GM12865 (cell line): Measurements from ENCODE around the gene FUBP1.
"Not testable (repeated sequence)": the region's sequence is repeated elsewhere in the genome, so short reads cannot be mapped to it uniquely, and the experiment has no call there.

ENCODE experiments used
- DNase-seq: peaks from one replicate; pipeline ENCODE4 v3.0.0; 2010; ENCODE audit warnings: low read depth
- H3K4me3 ChIP-seq: 2 replicates; pipeline ENCODE4 v1.5.1; 2011; ENCODE audit warnings: mild to moderate bottlenecking, low read depth, low read length, control low read depth
- CTCF ChIP-seq: IDR thresholded peaks from 2 replicates; pipeline ENCODE4 v1.5.1; 2011; ENCODE audit warnings: low read length, control low read depth, low read depth, inconsistent platforms; ENCODE audit not compliant: insufficient read depth; ENCODE audit errors: missing control alignments

The FUBP1 gene

GRCh38 chr1:77929806-77930205 is 49.1 kb downstream of the FUBP1 start:
- no peak for DNase-seq
- no peak overlapping the region for H3K4me3 ChIP-seq
- TF ChIP-seq CTCF, result no peak

- H3K4me3 ChIP-seq, result peak overlapping the region; percentile 58
- TF ChIP-seq CTCF, result no peak
- peak; percentile 38 for DNase-seq
These were observed 51.5 kb downstream of the FUBP1 start for GRCh38 chr1:77927414-77927813.

- peak overlapping the region; percentile 58 for H3K4me3 ChIP-seq
- TF ChIP-seq CTCF, result no peak
- DNase-seq, result peak; percentile 69
These were observed 52.1 kb downstream of the FUBP1 start for GRCh38 chr1:77926561-77927357.

GRCh38 chr1:77925956-77926355 is 52.9 kb downstream of the FUBP1 start:
- no peak for DNase-seq
- no peak for TF ChIP-seq CTCF
- H3K4me3 ChIP-seq, result no peak overlapping the region

- DNase-seq, result no peak
- TF ChIP-seq CTCF, result no peak
- H3K4me3 ChIP-seq, result no peak overlapping the region
These were observed 53.4 kb downstream of the FUBP1 start for GRCh38 chr1:77925518-77925917.

GRCh38 chr1:77918918-77919317 is 60.0 kb downstream of the FUBP1 start:
- H3K4me3 ChIP-seq, DNase-seq: not testable (repeated sequence)

GRCh38 chr1:77910116-77910515 is 68.8 kb downstream of the FUBP1 start:
- TF ChIP-seq CTCF, result no peak
- H3K4me3 ChIP-seq, result no peak overlapping the region
- no peak for DNase-seq
